Activated CD8-positive, alpha-beta memory T cell treated with anti-CD3 and anti-CD28 coated beads, Interleukin-2, amount 50 U/mL, for 4 hours (primary cell): ENCODE measurements around the gene KAZN.

ENCODE experiments used
- DNase-seq: peaks from one replicate; pipeline ENCODE4 v3.0.0-alpha.2; 2020

The KAZN gene

GRCh38 chr1:14748151-14748550, 149.7 kb downstream of the KAZN start:
- no peak for DNase-seq

GRCh38 chr1:14748977-14749376, 150.5 kb downstream of the KAZN start:
- DNase-seq: no peak

GRCh38 chr1:14750490-14750889, 152.0 kb downstream of the KAZN start:
- DNase-seq: no peak

GRCh38 chr1:14755518-14756252, 157.2 kb downstream of the KAZN start:
- no peak for DNase-seq

GRCh38 chr1:14756589-14757285, 158.3 kb downstream of the KAZN start:
- DNase-seq: no peak

- no peak for DNase-seq
Observed at GRCh38 chr1:14757286-14757625, 158.8 kb downstream of the KAZN start.

- no peak for DNase-seq
Observed at GRCh38 chr1:14759042-14759818, 160.7 kb downstream of the KAZN start.

GRCh38 chr1:14759843-14760242, 161.4 kb downstream of the KAZN start:
- DNase-seq: no peak

GRCh38 chr1:14760780-14761179, 162.3 kb downstream of the KAZN start:
- DNase-seq: no peak

- DNase-seq: no peak
Observed at GRCh38 chr1:14761291-14762153, 163.0 kb downstream of the KAZN start.

GRCh38 chr1:14763977-14764376, 165.5 kb downstream of the KAZN start:
- no peak for DNase-seq

- DNase-seq: no peak
Observed at GRCh38 chr1:14765773-14766172, 167.3 kb downstream of the KAZN start.

- no peak for DNase-seq
Observed at GRCh38 chr1:14767075-14767474, 168.6 kb downstream of the KAZN start.

- no peak for DNase-seq
Observed at GRCh38 chr1:14768582-14769304, 170.3 kb downstream of the KAZN start.

GRCh38 chr1:14769486-14770274, 171.2 kb downstream of the KAZN start:
- DNase-seq: no peak

- DNase-seq: no peak
Observed at GRCh38 chr1:14773396-14774025, 175.0 kb downstream of the KAZN start.

GRCh38 chr1:14774225-14774624, 175.7 kb downstream of the KAZN start:
- no peak for DNase-seq

GRCh38 chr1:14774988-14775387, 176.5 kb downstream of the KAZN start:
- no peak for DNase-seq

- no peak for DNase-seq
Observed at GRCh38 chr1:14775434-14775833, 176.9 kb downstream of the KAZN start.
